ENCODE results near the gene PTGIR.

DNA sequence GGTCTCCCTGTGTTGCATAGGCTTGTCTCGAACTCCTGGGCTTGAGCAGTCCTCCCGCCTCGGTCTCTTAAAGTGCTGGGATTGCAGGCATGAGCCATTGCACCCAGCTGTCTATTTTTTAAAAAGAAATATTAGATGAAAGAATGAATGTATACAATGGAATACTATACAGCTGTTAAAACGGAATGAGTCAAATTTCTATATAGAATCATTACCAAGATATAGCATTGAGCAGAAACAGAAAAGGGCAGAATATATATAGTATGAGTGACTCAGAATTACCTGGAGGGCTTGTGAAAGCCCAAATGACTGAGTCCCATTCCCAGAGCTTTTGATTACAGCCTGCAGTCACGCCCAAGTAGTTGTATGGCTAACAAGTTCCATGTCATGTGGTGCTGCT, 31.7 kb upstream of the PTGIR start:
- no peak for TF ChIP-seq POLR2AphosphoS5 (IDR thresholded peaks at IDR 0.05)
- TF ChIP-seq, protein P1, sequence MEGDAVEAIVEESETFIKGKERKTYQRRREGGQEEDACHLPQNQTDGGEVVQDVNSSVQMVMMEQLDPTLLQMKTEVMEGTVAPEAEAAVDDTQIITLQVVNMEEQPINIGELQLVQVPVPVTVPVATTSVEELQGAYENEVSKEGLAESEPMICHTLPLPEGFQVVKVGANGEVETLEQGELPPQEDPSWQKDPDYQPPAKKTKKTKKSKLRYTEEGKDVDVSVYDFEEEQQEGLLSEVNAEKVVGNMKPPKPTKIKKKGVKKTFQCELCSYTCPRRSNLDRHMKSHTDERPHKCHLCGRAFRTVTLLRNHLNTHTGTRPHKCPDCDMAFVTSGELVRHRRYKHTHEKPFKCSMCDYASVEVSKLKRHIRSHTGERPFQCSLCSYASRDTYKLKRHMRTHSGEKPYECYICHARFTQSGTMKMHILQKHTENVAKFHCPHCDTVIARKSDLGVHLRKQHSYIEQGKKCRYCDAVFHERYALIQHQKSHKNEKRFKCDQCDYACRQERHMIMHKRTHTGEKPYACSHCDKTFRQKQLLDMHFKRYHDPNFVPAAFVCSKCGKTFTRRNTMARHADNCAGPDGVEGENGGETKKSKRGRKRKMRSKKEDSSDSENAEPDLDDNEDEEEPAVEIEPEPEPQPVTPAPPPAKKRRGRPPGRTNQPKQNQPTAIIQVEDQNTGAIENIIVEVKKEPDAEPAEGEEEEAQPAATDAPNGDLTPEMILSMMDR (IDR thresholded peaks at IDR 0.05), result no peak

Data from transverse colon (tissue), 4 donors.